Type B pancreatic cell (in vitro differentiated cells): ENCODE results near the gene ETV7. TPM values are rescaled to one million over a fixed set of nuclear protein-coding genes. Genes with fewer than 3 reads are reported as not detected.
"Not testable (repeated sequence)": the region's sequence is repeated elsewhere in the genome, so short reads cannot be mapped to it uniquely, and the experiment has no call there.

Experiments
- DNase-seq: peaks from one replicate; pipeline ENCODE4 v3.0.0; 2021; ENCODE audit warnings: mixed read lengths; ENCODE audit not compliant: unreplicated experiment; ENCODE audit errors: extremely low spot score
- H3K27ac Mint-ChIP-seq: 2 replicates; pipeline ENCODE4 v1.8.0; 2021; ENCODE audit warnings: mild to moderate bottlenecking, mixed read lengths
- H3K27me3 Mint-ChIP-seq: 2 replicates; pipeline ENCODE4 v1.8.0; 2021; ENCODE audit warnings: mixed read lengths
- H3K36me3 Mint-ChIP-seq: 2 replicates; pipeline ENCODE4 v1.8.0; 2021; ENCODE audit warnings: mixed read lengths
- H3K4me1 Mint-ChIP-seq: one replicate; pipeline ENCODE4 v1.8.0; 2021; ENCODE audit warnings: mixed read lengths; ENCODE audit not compliant: unreplicated experiment
- H3K4me3 Mint-ChIP-seq: 2 replicates; pipeline ENCODE4 v1.8.0; 2021; ENCODE audit warnings: mild to moderate bottlenecking, mixed read lengths
- H3K9me3 Mint-ChIP-seq: 2 replicates; pipeline ENCODE4 v1.8.0; 2021; ENCODE audit warnings: mixed read lengths
- CTCF ChIP-seq: fragments of 200-600 bp; sonication (generic); conservative IDR thresholded peaks from 2 replicates; pipeline ENCODE4 v1.5.0; 2021; ENCODE audit warnings: antibody characterized with exemption, mild to moderate bottlenecking
- total RNA-seq: library from RNA; stranded (reverse); gene quantifications from 2 replicates; pipeline ENCODE4 v1.2.1, GENCODE V29; 2021; ENCODE audit warnings: low replicate concordance

ETV7 gene
- total RNA-seq, 1 donor from 2014 or later, result 1.7 TPM

- TF ChIP-seq CTCF, result peak; percentile 98
- no peaks in the 10 kb centered on the region for H3K9me3 Mint-ChIP-seq
- H3K27me3 Mint-ChIP-seq, result peaks cover 24% of the 10 kb centered on the region
- peak overlapping the region; percentile 84 for H3K4me3 Mint-ChIP-seq
- H3K4me1 Mint-ChIP-seq, result peaks cover 13% of the 10 kb centered on the region
- DNase-seq, result peak; percentile 82
- peak overlapping the region; percentile 90 for H3K27ac Mint-ChIP-seq
- H3K36me3 Mint-ChIP-seq, result no peaks in the 10 kb centered on the region
Measured at GRCh38 chr6:36340618-36341454, 46.6 kb downstream of the ETV7 start.

GRCh38 chr6:36340306-36340617, 47.2 kb downstream of the ETV7 start:
- Mint-ChIP-seq H3K4me3 (no peak overlapping the region), H3K36me3 (no peaks in the 10 kb centered on the region), H3K9me3 (no peaks in the 10 kb centered on the region), H3K27ac (peak overlapping the region; percentile 90), H3K27me3 (peaks cover 30% of the 10 kb centered on the region), H3K4me1 (peaks cover 16% of the 10 kb centered on the region)
- TF ChIP-seq CTCF, result no peak
- DNase-seq, result no peak

- no peak for TF ChIP-seq CTCF
- Mint-ChIP-seq H3K27ac (no peak overlapping the region), H3K9me3 (no peaks in the 10 kb centered on the region), H3K4me1 (peaks cover 27% of the 10 kb centered on the region), H3K27me3 (peaks cover 41% of the 10 kb centered on the region), H3K4me3 (no peak overlapping the region), H3K36me3 (no peaks in the 10 kb centered on the region)
- no peak for DNase-seq
Measured at GRCh38 chr6:36339146-36339545, 48.3 kb downstream of the ETV7 start.

- not testable (repeated sequence) for H3K36me3 Mint-ChIP-seq, H3K9me3 Mint-ChIP-seq, H3K27ac Mint-ChIP-seq, H3K4me3 Mint-ChIP-seq, DNase-seq
- H3K27me3 Mint-ChIP-seq, result peaks cover 40% of the 10 kb centered on the region
- H3K4me1 Mint-ChIP-seq, result peaks cover 36% of the 10 kb centered on the region
Measured at GRCh38 chr6:36338223-36338622, 49.2 kb downstream of the ETV7 start.

- Mint-ChIP-seq H3K4me3 (no peak overlapping the region), H3K36me3 (no peaks in the 10 kb centered on the region), H3K9me3 (no peaks in the 10 kb centered on the region), H3K27me3 (peaks cover 38% of the 10 kb centered on the region), H3K27ac (no peak overlapping the region), H3K4me1 (peaks cover 36% of the 10 kb centered on the region)
- no peak for TF ChIP-seq CTCF
- no peak for DNase-seq
Measured at GRCh38 chr6:36337814-36338213, 49.7 kb downstream of the ETV7 start.

- peak within 1 kb of the TSS; percentile 81 for H3K27ac Mint-ChIP-seq
- peaks cover 41% of the 10 kb centered on the region for H3K27me3 Mint-ChIP-seq
- peaks cover 36% of the 10 kb centered on the region for H3K4me1 Mint-ChIP-seq
- H3K9me3 Mint-ChIP-seq, result no peaks in the 10 kb centered on the region
- no peak for TF ChIP-seq CTCF
- H3K36me3 Mint-ChIP-seq, result no peaks in the 10 kb centered on the region
- H3K4me3 Mint-ChIP-seq, result peak within 1 kb of the TSS; percentile 71
- DNase-seq, result no peak
Measured at GRCh38 chr6:36336779-36337241, 50.7 kb downstream of the ETV7 start, which contains the start of gene BNIP5. Gene BNIP5 (minus strand): TSS chr6:36336888. CDS start chr6:36330690, 6,198 bp downstream.
